HL-60 (cell line): ENCODE results near the gene DDAH1.

Experiments
- DNase-seq, 2 experiments: peaks; one replicate each; pipeline ENCODE4 v3.0.0-alpha.2; 2010 to 2020; ENCODE audit warnings: low read depth in 1 of 2, low spot score in 1 of 2
- H3K27ac ChIP-seq: fragments of 250-450 bp; sonication (Bioruptor Pico); replicated peaks from 2 replicates; pipeline ENCODE4 v1.5.1; 2020; ENCODE audit warnings: mild to moderate bottlenecking, moderate library complexity
- H3K27me3 ChIP-seq: fragments of 250-450 bp; sonication (Bioruptor Pico); 2 replicates; pipeline ENCODE4 v1.5.1; 2021; ENCODE audit warnings: mild to moderate bottlenecking, moderate library complexity; ENCODE audit not compliant: insufficient read depth, poor library complexity, severe bottlenecking
- H3K4me3 ChIP-seq: replicated peaks from 2 replicates; pipeline ENCODE4 v1.5.1; 2011; ENCODE audit warnings: mild to moderate bottlenecking, control low read depth, low read length; ENCODE audit not compliant: insufficient read depth
- GABPA ChIP-seq: IDR thresholded peaks from 2 replicates; pipeline ENCODE4 v1.6.1; 2012; ENCODE audit warnings: low read depth
- POLR2AphosphoS5 ChIP-seq: IDR thresholded peaks from 2 replicates; pipeline ENCODE4 v1.6.1; 2012; ENCODE audit warnings: low read depth
- SPI1 ChIP-seq: IDR thresholded peaks from 2 replicates; pipeline ENCODE4 v1.6.1; 2012; ENCODE audit warnings: low read depth, mild to moderate bottlenecking, borderline replicate concordance
- TF ChIP-seq, protein P1 (sequence below): IDR thresholded peaks from one replicate; pipeline ENCODE4 v1.5.1; 2011; ENCODE audit warnings: low read length, control low read depth, inconsistent platforms; ENCODE audit not compliant: insufficient read depth
- TF ChIP-seq, protein P2 (sequence below): IDR thresholded peaks from 2 replicates; pipeline ENCODE4 v1.6.1; 2012; ENCODE audit warnings: low read depth; ENCODE audit not compliant: insufficient replicate concordance

The DDAH1 gene

DNA sequence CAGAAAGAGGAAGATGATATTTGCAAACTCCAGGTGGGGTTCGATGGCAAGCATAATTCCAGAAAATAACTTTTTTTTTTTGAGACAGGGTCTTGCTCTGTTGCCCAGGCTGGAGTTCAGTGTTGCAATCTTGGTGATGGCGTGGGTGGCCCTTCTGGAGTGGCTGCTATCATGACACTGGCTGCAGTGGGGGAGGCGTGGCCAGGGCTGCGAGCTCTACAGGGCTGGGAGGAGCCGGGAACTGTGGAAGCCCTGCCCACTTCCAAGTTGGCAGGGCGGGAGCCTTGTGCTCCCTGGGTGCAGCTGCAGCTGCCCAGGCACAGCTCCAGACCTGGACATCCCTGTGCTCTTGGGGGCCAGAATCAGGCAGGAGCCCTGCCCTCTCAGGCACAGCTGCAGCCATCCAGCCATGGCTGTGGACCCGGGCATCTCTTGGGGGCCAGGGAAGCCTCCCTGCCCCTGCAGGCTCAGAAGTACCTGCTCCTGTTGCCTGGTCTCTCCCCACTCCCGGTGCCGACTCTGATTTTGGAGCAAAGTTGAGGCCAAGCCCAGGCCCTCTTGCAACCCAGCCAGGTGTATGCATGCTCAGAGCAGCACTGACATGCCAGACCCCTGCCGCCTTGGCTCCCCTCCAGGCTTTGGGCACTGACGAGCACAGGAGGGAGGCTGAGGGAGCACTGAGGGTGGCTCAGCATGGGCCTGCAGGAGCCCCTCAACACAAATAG, 181.3 kb downstream of the DDAH1 start:
- no peak overlapping the region for H3K4me3 ChIP-seq
- TF ChIP-seq POLR2AphosphoS5 (no peak), SPI1 (no peak), GABPA (no peak)
- TF ChIP-seq, protein P1, sequence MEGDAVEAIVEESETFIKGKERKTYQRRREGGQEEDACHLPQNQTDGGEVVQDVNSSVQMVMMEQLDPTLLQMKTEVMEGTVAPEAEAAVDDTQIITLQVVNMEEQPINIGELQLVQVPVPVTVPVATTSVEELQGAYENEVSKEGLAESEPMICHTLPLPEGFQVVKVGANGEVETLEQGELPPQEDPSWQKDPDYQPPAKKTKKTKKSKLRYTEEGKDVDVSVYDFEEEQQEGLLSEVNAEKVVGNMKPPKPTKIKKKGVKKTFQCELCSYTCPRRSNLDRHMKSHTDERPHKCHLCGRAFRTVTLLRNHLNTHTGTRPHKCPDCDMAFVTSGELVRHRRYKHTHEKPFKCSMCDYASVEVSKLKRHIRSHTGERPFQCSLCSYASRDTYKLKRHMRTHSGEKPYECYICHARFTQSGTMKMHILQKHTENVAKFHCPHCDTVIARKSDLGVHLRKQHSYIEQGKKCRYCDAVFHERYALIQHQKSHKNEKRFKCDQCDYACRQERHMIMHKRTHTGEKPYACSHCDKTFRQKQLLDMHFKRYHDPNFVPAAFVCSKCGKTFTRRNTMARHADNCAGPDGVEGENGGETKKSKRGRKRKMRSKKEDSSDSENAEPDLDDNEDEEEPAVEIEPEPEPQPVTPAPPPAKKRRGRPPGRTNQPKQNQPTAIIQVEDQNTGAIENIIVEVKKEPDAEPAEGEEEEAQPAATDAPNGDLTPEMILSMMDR = no peak
- TF ChIP-seq, protein P2, sequence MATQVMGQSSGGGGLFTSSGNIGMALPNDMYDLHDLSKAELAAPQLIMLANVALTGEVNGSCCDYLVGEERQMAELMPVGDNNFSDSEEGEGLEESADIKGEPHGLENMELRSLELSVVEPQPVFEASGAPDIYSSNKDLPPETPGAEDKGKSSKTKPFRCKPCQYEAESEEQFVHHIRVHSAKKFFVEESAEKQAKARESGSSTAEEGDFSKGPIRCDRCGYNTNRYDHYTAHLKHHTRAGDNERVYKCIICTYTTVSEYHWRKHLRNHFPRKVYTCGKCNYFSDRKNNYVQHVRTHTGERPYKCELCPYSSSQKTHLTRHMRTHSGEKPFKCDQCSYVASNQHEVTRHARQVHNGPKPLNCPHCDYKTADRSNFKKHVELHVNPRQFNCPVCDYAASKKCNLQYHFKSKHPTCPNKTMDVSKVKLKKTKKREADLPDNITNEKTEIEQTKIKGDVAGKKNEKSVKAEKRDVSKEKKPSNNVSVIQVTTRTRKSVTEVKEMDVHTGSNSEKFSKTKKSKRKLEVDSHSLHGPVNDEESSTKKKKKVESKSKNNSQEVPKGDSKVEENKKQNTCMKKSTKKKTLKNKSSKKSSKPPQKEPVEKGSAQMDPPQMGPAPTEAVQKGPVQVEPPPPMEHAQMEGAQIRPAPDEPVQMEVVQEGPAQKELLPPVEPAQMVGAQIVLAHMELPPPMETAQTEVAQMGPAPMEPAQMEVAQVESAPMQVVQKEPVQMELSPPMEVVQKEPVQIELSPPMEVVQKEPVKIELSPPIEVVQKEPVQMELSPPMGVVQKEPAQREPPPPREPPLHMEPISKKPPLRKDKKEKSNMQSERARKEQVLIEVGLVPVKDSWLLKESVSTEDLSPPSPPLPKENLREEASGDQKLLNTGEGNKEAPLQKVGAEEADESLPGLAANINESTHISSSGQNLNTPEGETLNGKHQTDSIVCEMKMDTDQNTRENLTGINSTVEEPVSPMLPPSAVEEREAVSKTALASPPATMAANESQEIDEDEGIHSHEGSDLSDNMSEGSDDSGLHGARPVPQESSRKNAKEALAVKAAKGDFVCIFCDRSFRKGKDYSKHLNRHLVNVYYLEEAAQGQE = no peak
- DNase-seq = no peak
- H3K27me3 ChIP-seq = no peaks in the 10 kb centered on the region
- no peak overlapping the region for H3K27ac ChIP-seq

DNA sequence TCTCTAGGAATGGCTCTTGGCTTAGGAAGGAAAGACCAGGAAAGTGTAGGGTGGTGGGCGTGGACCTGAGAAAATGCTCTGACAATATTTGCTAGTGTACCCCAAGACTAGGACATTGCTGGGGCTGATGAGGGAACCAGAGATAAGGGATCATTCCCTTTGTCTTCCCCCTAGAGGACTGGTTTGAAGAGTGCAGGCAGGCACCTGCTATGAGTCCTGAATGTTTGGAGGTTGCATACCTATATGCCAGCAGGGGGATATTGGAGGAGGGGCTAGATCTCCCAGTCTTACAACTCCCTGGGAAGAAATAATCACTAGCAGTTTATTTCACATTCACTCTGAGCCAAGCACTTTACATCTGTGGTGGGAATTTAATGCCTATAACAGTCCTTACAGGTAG, 182.5 kb downstream of the DDAH1 start:
- Histone ChIP-seq H3K4me3 (no peak overlapping the region), H3K27me3 (no peaks in the 10 kb centered on the region), H3K27ac (no peak overlapping the region)
- DNase-seq = no peak
- TF ChIP-seq, protein P1 = no peak
- TF ChIP-seq, protein P2 = no peak
- TF ChIP-seq GABPA = no peak
- TF ChIP-seq POLR2AphosphoS5 = no peak
- no peak for TF ChIP-seq SPI1

DNA sequence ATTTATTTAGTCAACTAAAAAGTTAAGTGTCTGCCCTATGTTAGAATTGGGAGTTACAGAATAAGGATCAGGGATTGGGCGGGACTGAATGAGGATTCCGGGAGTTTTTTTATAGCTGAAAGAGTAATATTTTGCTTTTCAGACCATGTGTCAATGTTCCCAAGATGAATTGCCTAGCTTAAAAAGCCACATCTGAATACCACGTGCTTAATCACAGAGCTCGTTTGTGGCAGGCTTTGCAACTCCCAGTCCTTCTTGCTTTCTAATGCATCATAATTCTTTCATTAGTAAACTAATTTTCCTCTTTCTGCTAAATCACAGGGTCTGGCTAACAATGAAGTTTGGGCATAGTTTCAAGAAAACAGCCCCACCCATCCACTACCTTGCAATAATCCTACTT, 184.3 kb downstream of the DDAH1 start:
- TF ChIP-seq, protein P1 = no peak
- TF ChIP-seq POLR2AphosphoS5 (no peak), SPI1 (no peak), GABPA (no peak)
- TF ChIP-seq, protein P2 = no peak
- DNase-seq = no peak
- Histone ChIP-seq H3K27ac (no peak overlapping the region), H3K27me3 (no peaks in the 10 kb centered on the region), H3K4me3 (no peak overlapping the region)
